PC-9 (cell line): ENCODE measurements around the gene TMUB1. TPM values are rescaled to one million over a fixed set of nuclear protein-coding genes. Genes with fewer than 3 reads are reported as not detected.

Experiments used
- BruUV-seq: library from RNA; stranded (reverse); fragments of 400-500 nt; replicated peaks from 2 replicates; lab custom pipeline; 2021; lab: Mats Ljungman, UMichigan
- CTCF ChIA-PET: fragments of 300-600 bp; sonication (Branson Sonifier 250); formaldehyde crosslinking; loops from one replicate; lab custom pipeline; 2022; ENCODE audit warnings: antibody characterized with exemption; lab: Charles Lee
- POLR2A ChIA-PET: fragments of 300-600 bp; sonication (Branson Sonifier 250); formaldehyde crosslinking; loops from one replicate; lab custom pipeline; 2022; ENCODE audit warnings: antibody characterized with exemption; ENCODE audit not compliant: unreplicated experiment; lab: Charles Lee
- DNase-seq, 2 experiments: peaks; one replicate each; pipeline versions ENCODE4 v3.0.0 to v3.0.0-alpha.2; 2015 to 2022; ENCODE audit warnings: mixed read lengths in 1 of 2
- H2AFZ ChIP-seq: fragments of 200-600 bp; sonication (generic); 2 replicates; pipeline ENCODE4 v1.8.1; 2017; ENCODE audit warnings: antibody characterized with exemption
- H3F3A ChIP-seq: fragments of 200-600 bp; sonication (generic); 2 replicates; pipeline ENCODE4 v1.8.1; 2017; ENCODE audit warnings: antibody characterized with exemption, mild to moderate bottlenecking, low read depth; ENCODE audit not compliant: insufficient read depth
- H3K27ac ChIP-seq: fragments of 200-600 bp; sonication (generic); 2 replicates; pipeline ENCODE4 v1.6.1; 2016; ENCODE audit warnings: mixed run types
- H3K27me3 ChIP-seq: fragments of 200-600 bp; sonication (generic); 2 replicates; pipeline ENCODE4 v1.6.1; 2016; ENCODE audit warnings: low read depth, mixed run types; ENCODE audit not compliant: insufficient read depth
- H3K36me3 ChIP-seq: fragments of 200-600 bp; sonication (generic); 2 replicates; pipeline ENCODE4 v1.6.1; 2016; ENCODE audit warnings: low read depth, mixed run types
- H3K4me1 ChIP-seq: fragments of 200-600 bp; sonication (generic); replicated peaks from 2 replicates; pipeline ENCODE4 v1.6.1; 2016; ENCODE audit warnings: mixed run types; ENCODE audit not compliant: insufficient read depth
- H3K4me2 ChIP-seq: fragments of 200-600 bp; sonication (generic); 2 replicates; pipeline ENCODE4 v1.6.1; 2017; ENCODE audit warnings: mixed run types
- H3K4me3 ChIP-seq: fragments of 200-600 bp; sonication (generic); 2 replicates; pipeline ENCODE4 v1.6.1; 2016; ENCODE audit warnings: mixed run types
- H3K79me2 ChIP-seq: fragments of 200-600 bp; sonication (generic); 2 replicates; pipeline ENCODE4 v1.6.1; 2017; ENCODE audit warnings: low read depth, mixed run types
- H3K9me2 ChIP-seq: fragments of 200-600 bp; sonication (generic); 2 replicates; pipeline ENCODE4 v1.8.1; 2017; ENCODE audit warnings: mild to moderate bottlenecking; ENCODE audit not compliant: insufficient read depth
- H3K9me3 ChIP-seq: fragments of 200-600 bp; sonication (generic); 2 replicates; pipeline ENCODE4 v1.8.1; 2016; ENCODE audit warnings: low read depth; ENCODE audit not compliant: insufficient read depth
- H4K20me1 ChIP-seq: fragments of 200-600 bp; sonication (generic); 2 replicates; pipeline ENCODE4 v1.8.1; 2017; ENCODE audit not compliant: insufficient read depth
- EZH2 ChIP-seq: fragments of 200-600 bp; sonication (generic); IDR thresholded peaks from 2 replicates; pipeline ENCODE4 v1.8.0; 2017; ENCODE audit warnings: antibody characterized with exemption, low read depth
- intact Hi-C: fragments of 100-400 bp; cut with micrococcal nuclease; formaldehyde crosslinking; loops from one replicate; pipeline ENCODE4 v1.10.0; 2022; ENCODE audit not compliant: unreplicated experiment
- total RNA-seq: library from RNA; stranded (reverse); gene quantifications from 2 replicates; pipeline ENCODE4 v1.2.3, GENCODE V29; 2021
- TF ChIP-seq, protein P1 (sequence below): fragments of 200-600 bp; sonication (generic); conservative IDR thresholded peaks from 2 replicates; pipeline ENCODE4 v1.6.1; 2017; ENCODE audit warnings: mixed run types, antibody characterized with exemption, mild to moderate bottlenecking, moderate library complexity

The TMUB1 gene
- total RNA-seq, 1 experiment from 2014 or later, result 87.8 TPM

- Histone ChIP-seq H4K20me1 (peaks cover 59% of the 10 kb centered on the region), H3K79me2 (peaks cover 17% of the 10 kb centered on the region), H3K4me2 (no peak overlapping the region), H3K4me1 (peaks cover 21% of the 10 kb centered on the region), H3K9me2 (no peaks in the 10 kb centered on the region), H2AFZ (no peak overlapping the region), H3K27me3 (no peaks in the 10 kb centered on the region), H3K9me3 (no peaks in the 10 kb centered on the region), H3K27ac (no peak overlapping the region), H3K4me3 (no peak overlapping the region), H3K36me3 (no peaks in the 10 kb centered on the region), H3F3A (peaks cover 38% of the 10 kb centered on the region)
- POLR2A ChIA-PET, result no interaction called here
- TF ChIP-seq, protein P1, sequence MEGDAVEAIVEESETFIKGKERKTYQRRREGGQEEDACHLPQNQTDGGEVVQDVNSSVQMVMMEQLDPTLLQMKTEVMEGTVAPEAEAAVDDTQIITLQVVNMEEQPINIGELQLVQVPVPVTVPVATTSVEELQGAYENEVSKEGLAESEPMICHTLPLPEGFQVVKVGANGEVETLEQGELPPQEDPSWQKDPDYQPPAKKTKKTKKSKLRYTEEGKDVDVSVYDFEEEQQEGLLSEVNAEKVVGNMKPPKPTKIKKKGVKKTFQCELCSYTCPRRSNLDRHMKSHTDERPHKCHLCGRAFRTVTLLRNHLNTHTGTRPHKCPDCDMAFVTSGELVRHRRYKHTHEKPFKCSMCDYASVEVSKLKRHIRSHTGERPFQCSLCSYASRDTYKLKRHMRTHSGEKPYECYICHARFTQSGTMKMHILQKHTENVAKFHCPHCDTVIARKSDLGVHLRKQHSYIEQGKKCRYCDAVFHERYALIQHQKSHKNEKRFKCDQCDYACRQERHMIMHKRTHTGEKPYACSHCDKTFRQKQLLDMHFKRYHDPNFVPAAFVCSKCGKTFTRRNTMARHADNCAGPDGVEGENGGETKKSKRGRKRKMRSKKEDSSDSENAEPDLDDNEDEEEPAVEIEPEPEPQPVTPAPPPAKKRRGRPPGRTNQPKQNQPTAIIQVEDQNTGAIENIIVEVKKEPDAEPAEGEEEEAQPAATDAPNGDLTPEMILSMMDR, result no peak
- TF ChIP-seq EZH2, result no peak
- BruUV-seq, result no TSS peak
- intact Hi-C loops, result loop anchor here (5.0 to 10.0 kb wide), 4 partner anchors 117 to 788 kb away; partner anchors contain the start of genes ABCF2, ACTR3C and LRRC61
- no peak for DNase-seq
- CTCF ChIA-PET, result interaction anchor here (0.6 to 1.2 kb wide), 2 partner anchors 23 to 117 kb away, joined by 3 to 4 read pairs; partner anchors contain the start of gene ABCF2
These were observed 27.1 kb upstream of the TMUB1 start for GRCh38 chr7:151110236-151110940.

- POLR2A ChIA-PET, result interaction anchor here (0.6 kb wide), 1 partner anchor 231 kb away, joined by 19 read pairs; no protein-coding TSS in a partner anchor
- CTCF ChIA-PET, result interaction anchor here (0.6 to 0.9 kb wide), 4 partner anchors 88 to 231 kb away, joined by 3 to 7 read pairs (median 4); no protein-coding TSS in a partner anchor
- no peak overlapping the region for H3K27ac ChIP-seq
- H3K9me3 ChIP-seq, result no peaks in the 10 kb centered on the region
- H3K27me3 ChIP-seq, result no peaks in the 10 kb centered on the region
- no peaks in the 10 kb centered on the region for H3K9me2 ChIP-seq
- H3K36me3 ChIP-seq, result no peaks in the 10 kb centered on the region
- no peak overlapping the region for H2AFZ ChIP-seq
- BruUV-seq, result TSS peak; percentile 33
- intact Hi-C loops, result loop anchor here (5.0 to 10.0 kb wide), 4 partner anchors 118 to 787 kb away; partner anchors contain the start of genes ABCF2, ACTR3C and LRRC61
- H3K4me2 ChIP-seq, result no peak overlapping the region
- DNase-seq, result no peak
- peaks cover 59% of the 10 kb centered on the region for H4K20me1 ChIP-seq
- no peak for TF ChIP-seq EZH2
- TF ChIP-seq, protein P1, result no peak
- H3K79me2 ChIP-seq, result peaks cover 17% of the 10 kb centered on the region
- H3K4me1 ChIP-seq, result peaks cover 20% of the 10 kb centered on the region
- no peak overlapping the region for H3K4me3 ChIP-seq
- peaks cover 37% of the 10 kb centered on the region for H3F3A ChIP-seq
These were observed 26.1 kb upstream of the TMUB1 start for GRCh38 chr7:151109094-151110048.

GRCh38 chr7:151107882-151108281 lies 24.6 kb upstream of the TMUB1 start:
- DNase-seq, result no peak
- no peak overlapping the region for H3K4me3 ChIP-seq
- no peak overlapping the region for H3K4me2 ChIP-seq
- 0 out of 2 replicates have a peak, but pooled peaks cover 5% of the 10 kb centered on the region for H3K36me3 ChIP-seq
- H3F3A ChIP-seq, result peaks cover 23% of the 10 kb centered on the region
- H3K79me2 ChIP-seq, result peaks cover 24% of the 10 kb centered on the region
- intact Hi-C loops, result no loop called here
- no TSS peak for BruUV-seq
- H4K20me1 ChIP-seq, result peaks cover 55% of the 10 kb centered on the region
- peaks cover 5% of the 10 kb centered on the region for H3K4me1 ChIP-seq
- H2AFZ ChIP-seq, result no peak overlapping the region
- TF ChIP-seq EZH2, result no peak
- TF ChIP-seq, protein P1, result no peak
- ChIA-PET POLR2A (no interaction called here), CTCF (no interaction called here)
- H3K9me2 ChIP-seq, result no peaks in the 10 kb centered on the region
- no peaks in the 10 kb centered on the region for H3K9me3 ChIP-seq
- H3K27me3 ChIP-seq, result no peaks in the 10 kb centered on the region
- H3K27ac ChIP-seq, result no peak overlapping the region
